Mesendoderm (in vitro differentiated cells): ENCODE data around the gene TAF8.
A peak's percentile ranks its signal among the peaks of the same experiment; 100 is the strongest.

ENCODE experiments used
- DNase-seq: peaks from one replicate; pipeline ENCODE4 v3.0.0; 2013
- H2AK5ac ChIP-seq: 2 replicates; pipeline ENCODE4 v1.6.1; 2013; ENCODE audit warnings: low read length, inconsistent platforms
- H2BK120ac ChIP-seq: 2 replicates; pipeline ENCODE4 v1.6.1; 2013; ENCODE audit warnings: low read depth, mild to moderate bottlenecking, low read length, moderate library complexity, mixed read lengths
- H2BK15ac ChIP-seq: replicated peaks from 2 replicates; pipeline ENCODE4 v1.6.1; 2013; ENCODE audit warnings: low read depth, mild to moderate bottlenecking, moderate library complexity
- H2BK5ac ChIP-seq: 2 replicates; pipeline ENCODE4 v1.6.1; 2013; ENCODE audit warnings: low read length, inconsistent platforms
- H3K18ac ChIP-seq: 2 replicates; pipeline ENCODE4 v1.6.1; 2013; ENCODE audit warnings: mild to moderate bottlenecking, low read length, mixed read lengths
- H3K23ac ChIP-seq: one replicate; pipeline ENCODE4 v1.6.1; 2013; ENCODE audit warnings: low read length
- H3K27ac ChIP-seq: 2 replicates; pipeline ENCODE4 v1.5.1; 2013; ENCODE audit warnings: low read depth, mild to moderate bottlenecking, inconsistent platforms, low read length, moderate library complexity
- H3K27me3 ChIP-seq: 2 replicates; pipeline ENCODE4 v1.6.1; 2013; ENCODE audit warnings: low read length, control low read depth, mild to moderate bottlenecking, inconsistent platforms; ENCODE audit not compliant: insufficient read depth, poor library complexity
- H3K36me3 ChIP-seq: 2 replicates; pipeline ENCODE4 v1.6.1; 2013; ENCODE audit warnings: low read length, inconsistent platforms; ENCODE audit not compliant: control insufficient read depth, insufficient read depth
- H3K4ac ChIP-seq: one replicate; pipeline ENCODE4 v1.6.1; 2013; ENCODE audit warnings: low read depth, mild to moderate bottlenecking, low read length, moderate library complexity
- H3K4me1 ChIP-seq: 2 replicates; pipeline ENCODE4 v1.6.1; 2013; ENCODE audit warnings: low read depth, low read length, inconsistent platforms; ENCODE audit not compliant: control insufficient read depth
- H3K4me2 ChIP-seq: 2 replicates; pipeline ENCODE4 v1.6.1; 2013; ENCODE audit warnings: low read length
- H3K4me3 ChIP-seq: 2 replicates; pipeline ENCODE4 v1.5.1; 2013; ENCODE audit warnings: mild to moderate bottlenecking, low read length
- H3K56ac ChIP-seq: one replicate; pipeline ENCODE4 v1.6.1; 2013; ENCODE audit warnings: low read length
- H3K79me1 ChIP-seq: 2 replicates; pipeline ENCODE4 v1.6.1; 2013; ENCODE audit warnings: low read length, inconsistent platforms
- H3K79me2 ChIP-seq: 2 replicates; pipeline ENCODE4 v1.6.1; 2013; ENCODE audit warnings: mild to moderate bottlenecking, low read length; ENCODE audit not compliant: control insufficient read depth, insufficient read depth
- H3K9ac ChIP-seq: 2 replicates; pipeline ENCODE4 v1.6.1; 2013; ENCODE audit warnings: low read length, inconsistent platforms
- H4K5ac ChIP-seq: one replicate; pipeline ENCODE4 v1.6.1; 2013; ENCODE audit warnings: low read length
- H4K8ac ChIP-seq: one replicate; pipeline ENCODE4 v1.6.1; 2013; ENCODE audit warnings: low read depth, mild to moderate bottlenecking, control low read depth, low read length, moderate library complexity
- WGBS: extraction: QIAGEN DNeasy Blood & Tissue Kit; methylation state at CpG from one replicate; pipeline ENCODE4 v1.1.7; 2013; ENCODE audit warnings: low lambda C conversion rate, missing lambda C conversion rate; ENCODE audit not compliant: insufficient coverage; ENCODE audit errors: extremely low coverage; 5-methylcytosine and 5-hydroxymethylcytosine counted together

Gene TAF8

DNA sequence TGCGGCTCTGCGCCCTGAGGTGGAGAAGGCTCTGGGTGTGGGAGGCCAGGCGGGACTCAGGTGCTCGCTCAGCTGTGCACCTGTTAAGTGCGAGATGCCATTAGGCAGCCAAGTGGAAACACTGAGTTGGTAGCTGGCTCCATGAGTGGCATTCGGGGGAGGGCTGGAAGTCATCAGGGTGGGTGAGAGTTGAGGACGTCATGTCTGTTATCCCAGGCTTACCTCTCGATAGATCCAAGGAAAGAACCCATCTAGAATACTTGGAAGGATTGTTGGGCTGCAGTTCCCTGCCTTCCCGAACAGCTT is 41.3 kb downstream of the TAF8 start:
- Histone ChIP-seq H2AK5ac (no peak overlapping the region), H3K23ac (no peak overlapping the region), H3K18ac (no peak overlapping the region), H3K9ac (no peak overlapping the region), H3K4me1 (no peaks in the 10 kb centered on the region), H3K79me1 (no peaks in the 10 kb centered on the region), H2BK15ac (no peak overlapping the region), H3K4ac (no peak overlapping the region), H3K79me2 (no peaks in the 10 kb centered on the region), H3K27ac (no peak overlapping the region), H3K4me3 (no peak overlapping the region), H3K56ac (no peak overlapping the region), H3K36me3 (no peaks in the 10 kb centered on the region), H4K8ac (no peak overlapping the region), H4K5ac (no peak overlapping the region), H2BK120ac (no peak overlapping the region), H3K4me2 (no peak overlapping the region), H3K27me3 (no peaks in the 10 kb centered on the region), H2BK5ac (no peak overlapping the region)
- no CpG with 5 or more reads among the region's 9 CpGs for WGBS
- no peak for DNase-seq

- no peak overlapping the region for H3K4me3 ChIP-seq
- H4K8ac ChIP-seq: no peak overlapping the region
- no peak overlapping the region for H2BK15ac ChIP-seq
- H3K23ac ChIP-seq: no peak overlapping the region
- no peak overlapping the region for H4K5ac ChIP-seq
- H3K36me3 ChIP-seq: no peaks in the 10 kb centered on the region
- no peaks in the 10 kb centered on the region for H3K79me2 ChIP-seq
- H3K18ac ChIP-seq: no peak overlapping the region
- H3K56ac ChIP-seq: no peak overlapping the region
- WGBS: no CpG with 5 or more reads among the region's 10 CpGs
- no peak overlapping the region for H2BK5ac ChIP-seq
- no peaks in the 10 kb centered on the region for H3K27me3 ChIP-seq
- no peak overlapping the region for H3K4ac ChIP-seq
- DNase-seq: peak; percentile 72
- no peak overlapping the region for H3K9ac ChIP-seq
- H2BK120ac ChIP-seq: no peak overlapping the region
- no peak overlapping the region for H3K4me2 ChIP-seq
- no peaks in the 10 kb centered on the region for H3K4me1 ChIP-seq
- H2AK5ac ChIP-seq: no peak overlapping the region
- H3K27ac ChIP-seq: no peak overlapping the region
- no peaks in the 10 kb centered on the region for H3K79me1 ChIP-seq
Measured at GRCh38 chr6:42093582-42094329, 43.4 kb downstream of the TAF8 start.

GRCh38 chr6:42095094-42095493 is 44.8 kb downstream of the TAF8 start:
- Histone ChIP-seq H2BK15ac (no peak overlapping the region), H3K36me3 (no peaks in the 10 kb centered on the region), H2AK5ac (no peak overlapping the region), H2BK120ac (no peak overlapping the region), H3K27me3 (no peaks in the 10 kb centered on the region), H3K56ac (no peak overlapping the region), H3K18ac (no peak overlapping the region), H3K4me3 (no peak overlapping the region), H3K9ac (no peak overlapping the region), H3K4ac (no peak overlapping the region), H3K4me1 (no peaks in the 10 kb centered on the region), H3K79me2 (no peaks in the 10 kb centered on the region), H3K23ac (no peak overlapping the region), H4K5ac (no peak overlapping the region), H2BK5ac (no peak overlapping the region), H4K8ac (no peak overlapping the region), H3K79me1 (no peaks in the 10 kb centered on the region), H3K27ac (no peak overlapping the region), H3K4me2 (no peak overlapping the region)
- DNase-seq: peak; percentile 37
- no CpG with 5 or more reads among the region's 1 CpG for WGBS

- H3K9ac ChIP-seq: no peak overlapping the region
- H3K4me3 ChIP-seq: no peak overlapping the region
- no peaks in the 10 kb centered on the region for H3K79me1 ChIP-seq
- H3K4me1 ChIP-seq: no peaks in the 10 kb centered on the region
- no peaks in the 10 kb centered on the region for H3K36me3 ChIP-seq
- H4K8ac ChIP-seq: no peak overlapping the region
- no peak overlapping the region for H2BK120ac ChIP-seq
- no peak overlapping the region for H3K56ac ChIP-seq
- no peak overlapping the region for H3K18ac ChIP-seq
- no peaks in the 10 kb centered on the region for H3K27me3 ChIP-seq
- no peak overlapping the region for H3K4ac ChIP-seq
- H2BK5ac ChIP-seq: no peak overlapping the region
- no peak overlapping the region for H3K23ac ChIP-seq
- no peak overlapping the region for H2BK15ac ChIP-seq
- H4K5ac ChIP-seq: no peak overlapping the region
- no peaks in the 10 kb centered on the region for H3K79me2 ChIP-seq
- no CpG with 5 or more reads among the region's 10 CpGs for WGBS
- no peak overlapping the region for H3K27ac ChIP-seq
- no peak overlapping the region for H2AK5ac ChIP-seq
- DNase-seq: peak; percentile 50
- no peak overlapping the region for H3K4me2 ChIP-seq
Measured at GRCh38 chr6:42095776-42096541, 45.6 kb downstream of the TAF8 start.

DNA sequence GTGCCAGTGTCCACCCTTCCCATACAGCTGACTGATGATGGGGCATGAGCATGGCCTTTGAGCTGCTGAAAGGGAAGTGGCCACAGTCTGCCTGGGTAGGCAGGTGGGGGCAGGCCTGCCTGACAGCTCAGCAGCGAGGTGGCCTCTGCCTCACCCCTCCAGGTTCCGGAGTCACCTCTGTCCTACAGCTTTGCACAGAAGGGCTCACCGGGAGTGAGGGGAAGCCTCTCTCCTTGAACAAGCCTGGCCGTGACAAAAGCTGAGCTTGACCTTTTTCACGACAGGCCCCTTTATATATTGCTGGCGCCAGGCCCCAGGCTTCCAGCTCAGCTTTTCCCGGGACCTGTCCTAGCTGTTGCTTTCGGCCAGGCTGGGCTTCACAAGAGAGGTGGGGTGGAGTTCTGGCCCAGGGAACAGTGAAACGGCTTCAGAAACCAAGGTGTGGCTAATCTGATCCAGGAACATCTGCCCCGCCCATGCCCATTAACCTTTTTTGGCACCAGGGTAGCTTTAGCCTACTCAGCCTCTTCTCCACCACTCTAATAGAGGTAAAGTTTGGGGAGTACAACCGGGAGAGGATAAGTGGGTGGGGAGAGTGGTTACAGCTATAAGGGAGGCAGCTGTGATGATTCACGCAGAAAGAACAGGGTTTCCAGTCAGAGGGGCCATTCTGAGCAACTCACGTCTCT is 49.2 kb downstream of the TAF8 start:
- Histone ChIP-seq H2BK5ac (no peak overlapping the region), H3K9ac (no peak overlapping the region), H3K4ac (no peak overlapping the region), H3K4me1 (no peaks in the 10 kb centered on the region), H3K79me1 (no peaks in the 10 kb centered on the region), H4K8ac (no peak overlapping the region), H3K79me2 (no peaks in the 10 kb centered on the region), H3K27ac (no peak overlapping the region), H3K18ac (no peak overlapping the region), H3K27me3 (no peaks in the 10 kb centered on the region), H4K5ac (no peak overlapping the region), H2AK5ac (no peak overlapping the region), H3K4me3 (no peak overlapping the region), H2BK120ac (no peak overlapping the region), H3K23ac (no peak overlapping the region), H3K56ac (no peak overlapping the region), H3K36me3 (no peaks in the 10 kb centered on the region), H2BK15ac (no peak overlapping the region), H3K4me2 (no peak overlapping the region)
- WGBS: no CpG with 5 or more reads among the region's 13 CpGs
- DNase-seq: no peak
